Breast epithelium (tissue), 4 donors: ENCODE results near the gene C2CD4D. TPM values are rescaled to one million over a fixed set of nuclear protein-coding genes. Genes with fewer than 3 reads are reported as not detected.

Source experiments
- DNase-seq, 2 donors: peaks; one replicate each; pipeline ENCODE4 v3.0.0-alpha.2; 2019; ENCODE audit warnings: low spot score in 2 of 2
- H3K27ac ChIP-seq, 2 donors: fragments of 200-600 bp; sonication (generic) in 1 of 2; one replicate each; pipeline ENCODE4 v1.5.1; 2016 to 2019; ENCODE audit warnings: mild to moderate bottlenecking in 1 of 2
- H3K27me3 ChIP-seq, 2 donors: fragments of 200-600 bp; sonication (generic) in 1 of 2; one replicate each; pipeline versions ENCODE4 v1.5.1 to v1.6.0; 2017 to 2019; ENCODE audit warnings: control low read depth in 1 of 2, mild to moderate bottlenecking in 1 of 2
- H3K36me3 ChIP-seq: fragments of 200-600 bp; one replicate; pipeline ENCODE4 v1.5.1; 2019
- H3K4me1 ChIP-seq, 2 donors: fragments of 200-600 bp; sonication (generic); one replicate each; pipeline ENCODE4 v1.5.1; 2016 to 2019; ENCODE audit warnings: control low read depth in 1 of 2
- H3K4me3 ChIP-seq, 3 donors: fragments of 200-600 bp; sonication (generic); 1 replicate in 2 of 3; 2 replicates in 1 of 3; pipeline ENCODE4 v1.5.1; 2016 to 2019; ENCODE audit warnings: mild to moderate bottlenecking in 3 of 3, moderate library complexity in 2 of 3
- H3K9me3 ChIP-seq, 2 donors: fragments of 200-600 bp; sonication (generic) in 1 of 2; one replicate each; pipeline ENCODE4 v1.5.1; 2016 to 2019; ENCODE audit warnings: control low read depth in 1 of 2
- POLR2A ChIP-seq: fragments of 450-650 bp; IDR thresholded peaks from one replicate; pipeline ENCODE4 v1.6.1; 2016; ENCODE audit warnings: antibody characterized with exemption, mild to moderate bottlenecking, moderate library complexity
- POLR2AphosphoS5 ChIP-seq, 3 donors: sonication (generic); formaldehyde crosslinking; IDR thresholded peaks; one replicate each; pipeline ENCODE4 v1.6.1; 2017; ENCODE audit warnings: antibody characterized with exemption in 3 of 3
- intact Hi-C: fragments of 100-400 bp; cut with DNase I; formaldehyde crosslinking; loops from one replicate; pipeline ENCODE4 v1.15.1; 2023; ENCODE audit warnings: low total_unique reads
- total RNA-seq, 3 donors: library from RNA; depleted of rRNA; stranded (reverse); fragments of >200 nt; gene quantifications; one replicate each; pipeline ENCODE4 v1.1.0, GENCODE V29; 2016
- TF ChIP-seq, protein P1 (sequence below), 3 donors: fragments of 450-650 bp; IDR thresholded peaks; one replicate each; pipeline ENCODE4 v1.5.1; 2016 to 2017; ENCODE audit warnings: antibody characterized with exemption in 3 of 3, mild to moderate bottlenecking in 3 of 3, moderate library complexity in 3 of 3

C2CD4D gene
- total RNA-seq, 3 donors from 2014 or later, result 0.32 to 0.73 TPM; not detected in 1

- H3K4me3 ChIP-seq, result peak overlapping the region; percentile 37 to 69 (median 49)
- no peaks in the 10 kb centered on the region for H3K9me3 ChIP-seq
- no peaks in the 10 kb centered on the region for H3K27me3 ChIP-seq
- TF ChIP-seq POLR2A (no peak), POLR2AphosphoS5 (IDR thresholded peaks at IDR 0.05) (no peak)
- TF ChIP-seq, protein P1, sequence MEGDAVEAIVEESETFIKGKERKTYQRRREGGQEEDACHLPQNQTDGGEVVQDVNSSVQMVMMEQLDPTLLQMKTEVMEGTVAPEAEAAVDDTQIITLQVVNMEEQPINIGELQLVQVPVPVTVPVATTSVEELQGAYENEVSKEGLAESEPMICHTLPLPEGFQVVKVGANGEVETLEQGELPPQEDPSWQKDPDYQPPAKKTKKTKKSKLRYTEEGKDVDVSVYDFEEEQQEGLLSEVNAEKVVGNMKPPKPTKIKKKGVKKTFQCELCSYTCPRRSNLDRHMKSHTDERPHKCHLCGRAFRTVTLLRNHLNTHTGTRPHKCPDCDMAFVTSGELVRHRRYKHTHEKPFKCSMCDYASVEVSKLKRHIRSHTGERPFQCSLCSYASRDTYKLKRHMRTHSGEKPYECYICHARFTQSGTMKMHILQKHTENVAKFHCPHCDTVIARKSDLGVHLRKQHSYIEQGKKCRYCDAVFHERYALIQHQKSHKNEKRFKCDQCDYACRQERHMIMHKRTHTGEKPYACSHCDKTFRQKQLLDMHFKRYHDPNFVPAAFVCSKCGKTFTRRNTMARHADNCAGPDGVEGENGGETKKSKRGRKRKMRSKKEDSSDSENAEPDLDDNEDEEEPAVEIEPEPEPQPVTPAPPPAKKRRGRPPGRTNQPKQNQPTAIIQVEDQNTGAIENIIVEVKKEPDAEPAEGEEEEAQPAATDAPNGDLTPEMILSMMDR (IDR thresholded peaks at IDR 0.05), result no peak
- H3K27ac ChIP-seq, result peak overlapping the region; percentile 95
- peak in 1 of 2 donors; percentile 42 for DNase-seq
- H3K4me1 ChIP-seq, result peaks cover 0 to 5% of the 10 kb centered on the region in 2 donors
- H3K36me3 ChIP-seq, result no peaks in the 10 kb centered on the region
- intact Hi-C loops, result no loop called here
Measured at GRCh38 chr1:151838222-151839081, 1.2 kb downstream of the C2CD4D start.

GRCh38 chr1:151837884-151838221, 1.8 kb downstream of the C2CD4D start:
- Histone ChIP-seq H3K4me3 (peak overlapping the region; percentile 37 to 69 (median 49)), H3K27ac (peak overlapping the region; percentile 95), H3K27me3 (no peaks in the 10 kb centered on the region), H3K36me3 (no peaks in the 10 kb centered on the region), H3K4me1 (peaks cover 3 to 5% of the 10 kb centered on the region in 2 donors), H3K9me3 (no peaks in the 10 kb centered on the region)
- intact Hi-C loops, result no loop called here
- TF ChIP-seq POLR2AphosphoS5 (IDR thresholded peaks at IDR 0.05), result no peak
- TF ChIP-seq, protein P1 (IDR thresholded peaks at IDR 0.05), result no peak
- no peak for TF ChIP-seq POLR2A
- no peak for DNase-seq

GRCh38 chr1:151837197-151837596, 2.4 kb downstream of the C2CD4D start:
- H3K27me3 ChIP-seq, result no peaks in the 10 kb centered on the region
- no peak for DNase-seq
- peak overlapping the region; percentile 95 for H3K27ac ChIP-seq
- no peaks in the 10 kb centered on the region for H3K9me3 ChIP-seq
- H3K4me3 ChIP-seq, result no peak overlapping the region
- peaks cover 5 to 6% of the 10 kb centered on the region in 2 donors for H3K4me1 ChIP-seq
- TF ChIP-seq, protein P1 (IDR thresholded peaks at IDR 0.05), result no peak
- no peak for TF ChIP-seq POLR2AphosphoS5 (IDR thresholded peaks at IDR 0.05)
- TF ChIP-seq POLR2A, result no peak
- intact Hi-C loops, result no loop called here
- no peaks in the 10 kb centered on the region for H3K36me3 ChIP-seq

DNA sequence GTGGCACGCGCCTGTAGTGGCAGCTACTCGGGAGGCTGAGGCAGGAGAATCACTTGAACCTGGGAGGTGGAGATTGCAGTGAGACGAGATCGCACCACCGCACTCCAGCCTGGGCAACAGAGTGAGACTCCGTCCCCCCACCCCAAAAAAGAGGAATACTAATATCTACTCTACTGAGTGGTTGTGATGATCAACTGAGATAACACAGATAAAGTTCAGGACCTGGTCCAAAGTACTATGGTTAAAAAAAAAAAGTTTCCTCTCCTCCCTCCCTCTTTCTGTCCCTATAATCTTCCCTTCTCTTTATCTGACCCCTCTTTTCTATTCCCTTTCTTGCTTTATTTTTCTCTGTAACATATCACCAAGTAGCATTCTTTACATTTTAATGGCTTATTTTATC, 4.0 kb downstream of the C2CD4D start:
- Histone ChIP-seq H3K27ac (peak overlapping the region; percentile 95), H3K4me3 (no peak overlapping the region), H3K36me3 (no peaks in the 10 kb centered on the region), H3K9me3 (no peaks in the 10 kb centered on the region), H3K4me1 (peaks cover 5 to 11% of the 10 kb centered on the region in 2 donors), H3K27me3 (no peaks in the 10 kb centered on the region)
- TF ChIP-seq, protein P1 (IDR thresholded peaks at IDR 0.05), result no peak
- no peak for TF ChIP-seq POLR2A
- TF ChIP-seq POLR2AphosphoS5 (IDR thresholded peaks at IDR 0.05), result no peak
- no peak for DNase-seq
- intact Hi-C loops, result no loop called here

GRCh38 chr1:151834239-151834638, 5.4 kb downstream of the C2CD4D start:
- intact Hi-C loops, result no loop called here
- H3K4me3 ChIP-seq, result no peak overlapping the region
- H3K27me3 ChIP-seq, result no peaks in the 10 kb centered on the region
- H3K4me1 ChIP-seq, result peaks cover 5 to 15% of the 10 kb centered on the region in 2 donors
- peak overlapping the region in 1 of 2 donors; percentile 95 for H3K27ac ChIP-seq
- TF ChIP-seq POLR2AphosphoS5 (IDR thresholded peaks at IDR 0.05) (no peak), POLR2A (no peak)
- TF ChIP-seq, protein P1 (IDR thresholded peaks at IDR 0.05), result no peak
- H3K36me3 ChIP-seq, result no peaks in the 10 kb centered on the region
- DNase-seq, result no peak
- no peaks in the 10 kb centered on the region for H3K9me3 ChIP-seq
